Measurements from ENCODE around the gene TNS3.
A peak's percentile ranks its signal among the peaks of the same experiment; 100 is the strongest.

The TNS3 gene

DNA sequence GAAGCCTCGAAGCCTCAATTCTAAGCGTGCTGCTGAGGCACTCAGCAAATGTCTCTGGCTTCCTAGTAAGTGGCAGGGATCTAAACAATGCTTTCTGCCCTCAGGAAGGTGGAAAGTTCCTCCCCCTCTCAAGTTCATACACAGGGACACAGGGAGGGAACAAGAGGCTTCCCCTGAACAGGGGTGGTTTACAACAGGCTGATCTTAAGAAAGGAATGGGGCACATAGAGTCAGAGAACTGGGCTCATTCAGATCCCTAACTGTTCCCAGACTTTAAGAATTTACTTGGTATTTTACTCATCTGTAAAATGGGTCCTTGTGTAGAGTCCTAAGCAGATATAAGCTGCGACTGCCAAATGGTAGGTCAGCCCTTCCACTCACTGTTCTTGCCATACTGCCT is 2.5 kb downstream of the TNS3 start:
- DNase-seq: no peak
- no peak for ATAC-seq
- H3K4me1 Mint-ChIP-seq: peaks cover 13% of the 10 kb centered on the region
- H3K4me3 Mint-ChIP-seq: no peak overlapping the region
- peaks cover 57% of the 10 kb centered on the region for H3K27me3 Mint-ChIP-seq
- peaks cover 0 to under 1% of the 10 kb centered on the region in 2 donors for H3K9me3 Mint-ChIP-seq
- peak overlapping the region in 1 of 2 donors; percentile 74 for H3K27ac Mint-ChIP-seq

DNA sequence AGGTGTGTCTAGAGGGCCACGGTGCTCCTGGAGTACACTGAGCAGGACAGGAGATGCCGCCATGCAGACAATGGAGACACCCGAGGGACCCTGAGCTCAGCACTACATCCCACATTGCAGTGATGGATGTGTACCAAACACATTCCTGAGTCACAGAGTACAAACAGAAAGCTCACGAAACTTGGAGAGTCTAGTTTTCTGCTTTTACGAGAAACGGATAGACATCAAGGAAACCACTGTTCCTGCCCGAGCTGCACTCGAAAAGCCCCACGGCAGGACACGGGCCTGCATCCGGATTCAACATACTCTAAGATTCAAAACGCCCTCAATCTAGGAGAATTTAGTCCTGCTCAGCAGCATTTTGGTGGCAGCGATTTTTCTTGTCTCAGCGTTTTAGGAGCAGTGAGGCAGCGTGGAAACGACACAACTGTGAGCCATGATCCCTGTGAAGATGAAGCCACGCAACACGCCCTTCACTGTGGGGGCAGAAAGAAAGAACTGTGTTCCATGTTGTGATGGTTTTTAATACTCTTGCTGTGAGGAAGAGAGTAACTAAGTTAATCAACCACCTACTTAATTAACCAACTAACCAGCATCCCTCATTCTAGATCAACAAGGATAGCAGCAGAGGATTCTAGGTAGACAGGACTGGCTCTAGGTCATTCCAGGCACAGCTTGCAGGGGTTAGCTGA is 3.2 kb downstream of the TNS3 start:
- Mint-ChIP-seq H3K9me3 (peaks cover 0 to 6% of the 10 kb centered on the region in 2 donors), H3K27ac (peak overlapping the region in 1 of 2 donors; percentile 42), H3K4me3 (peak overlapping the region in 1 of 2 donors; percentile 45), H3K27me3 (peaks cover 58% of the 10 kb centered on the region), H3K4me1 (peaks cover 16% of the 10 kb centered on the region)
- DNase-seq: peak in 1 of 2 donors; percentile 16
- peak; percentile 62 for ATAC-seq

DNA sequence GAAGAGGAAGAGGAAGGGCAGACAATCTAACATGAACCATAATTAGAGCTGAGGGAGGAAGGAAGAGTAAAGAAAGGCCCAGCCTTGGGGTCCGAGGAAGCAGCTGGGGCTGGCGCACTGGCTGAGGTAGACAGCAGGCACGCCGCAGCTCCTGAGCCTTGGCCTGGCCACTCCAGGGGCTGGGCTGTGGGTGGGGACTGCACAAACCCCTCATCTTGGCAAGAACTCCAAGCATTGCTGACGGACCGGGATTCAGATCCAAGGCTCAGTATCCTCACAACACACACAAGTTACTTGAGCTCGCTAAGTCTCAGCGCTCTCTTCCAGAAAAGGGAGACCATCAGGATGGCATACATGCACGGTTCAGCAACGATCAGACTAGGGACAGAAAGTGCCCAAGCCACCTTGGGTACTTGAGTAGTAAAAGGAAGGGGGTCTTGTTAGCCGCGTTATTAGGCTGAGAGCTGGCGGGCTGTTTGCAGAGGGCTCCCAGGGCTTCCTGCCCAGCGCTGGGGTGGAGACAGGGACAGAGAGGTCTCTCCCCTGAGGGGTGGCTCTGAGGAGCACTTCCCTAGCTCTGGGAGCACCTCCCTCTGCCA is 4.5 kb downstream of the TNS3 start:
- ATAC-seq (no peak), DNase-seq (no peak)
- peaks cover 16% of the 10 kb centered on the region for H3K4me1 Mint-ChIP-seq
- no peak overlapping the region for H3K4me3 Mint-ChIP-seq
- peaks cover 0 to 6% of the 10 kb centered on the region in 2 donors for H3K9me3 Mint-ChIP-seq
- H3K27ac Mint-ChIP-seq: peak overlapping the region in 1 of 2 donors; percentile 30
- peaks cover 54% of the 10 kb centered on the region for H3K27me3 Mint-ChIP-seq

DNA sequence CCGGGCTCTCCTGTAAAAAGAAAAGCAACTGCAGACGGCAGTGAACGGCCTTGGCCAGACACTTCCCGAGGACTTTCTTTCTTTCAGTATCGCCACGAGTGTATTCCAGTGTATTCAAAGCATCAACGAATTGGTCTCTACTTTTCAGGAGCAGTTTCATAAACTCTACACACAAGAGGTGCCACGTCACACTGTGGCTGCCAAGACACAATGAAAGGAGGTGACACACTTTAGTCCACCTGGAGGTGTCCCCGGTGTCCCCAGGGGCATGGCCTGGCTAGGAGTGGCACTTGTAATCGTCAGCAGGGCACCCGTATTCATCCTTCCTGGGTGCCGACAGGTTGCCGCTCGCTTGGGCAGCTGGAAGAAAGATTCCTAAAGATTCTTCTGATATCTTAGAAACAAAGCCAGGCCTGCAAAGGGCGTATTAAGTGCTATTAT is 5.0 kb downstream of the TNS3 start:
- Mint-ChIP-seq H3K27me3 (peaks cover 52% of the 10 kb centered on the region), H3K9me3 (peaks cover 0 to 6% of the 10 kb centered on the region in 2 donors), H3K4me3 (no peak overlapping the region), H3K27ac (no peak overlapping the region), H3K4me1 (peaks cover 16% of the 10 kb centered on the region)
- ATAC-seq: no peak
- DNase-seq: no peak

- no peak overlapping the region for H3K4me3 Mint-ChIP-seq
- H3K4me1 Mint-ChIP-seq: peaks cover 20% of the 10 kb centered on the region
- ATAC-seq: no peak
- peak overlapping the region in 1 of 2 donors; percentile 71 for H3K27ac Mint-ChIP-seq
- peaks cover 52% of the 10 kb centered on the region for H3K27me3 Mint-ChIP-seq
- H3K9me3 Mint-ChIP-seq: peaks cover 0 to 6% of the 10 kb centered on the region in 2 donors
- no peak for DNase-seq
Measured at GRCh38 chr7:47576031-47576865, 5.7 kb downstream of the TNS3 start.

DNA sequence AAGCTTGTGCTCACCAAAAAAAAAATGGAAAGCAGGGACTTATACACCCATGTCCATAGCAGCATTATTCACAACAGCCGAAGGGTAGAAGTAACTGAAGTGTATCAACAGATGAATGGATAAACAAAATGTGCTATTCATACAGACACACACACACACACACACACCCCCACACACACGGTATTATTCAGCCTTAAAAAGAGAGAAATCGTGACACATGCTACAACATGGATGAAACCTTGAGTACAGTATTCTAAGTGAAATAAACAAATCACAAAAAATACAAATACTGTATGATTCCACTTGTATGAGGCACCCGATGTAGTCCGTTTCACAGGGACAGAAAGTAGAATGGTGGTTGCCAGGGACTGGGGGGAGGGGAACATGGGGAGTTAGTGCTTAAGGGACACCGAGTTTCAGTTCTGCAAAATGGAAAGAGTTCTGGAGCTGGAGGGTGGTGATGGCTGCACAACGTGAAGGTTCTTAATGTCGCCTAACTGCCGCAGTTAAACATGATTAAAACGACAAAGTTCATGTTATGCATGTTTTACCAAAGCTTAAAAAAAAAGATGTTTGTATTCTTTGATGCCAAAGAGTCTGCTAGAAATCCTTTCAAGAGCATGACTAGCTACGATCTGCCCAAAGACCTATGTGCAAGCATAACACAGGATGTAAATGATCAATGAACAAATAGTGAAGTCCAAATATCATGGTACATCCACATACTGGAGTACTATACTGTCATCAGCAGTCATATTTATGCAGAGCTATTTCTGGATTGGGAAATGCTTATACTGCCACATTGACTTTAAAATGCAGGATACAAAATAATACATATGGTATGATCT is 7.2 kb downstream of the TNS3 start:
- H3K4me1 Mint-ChIP-seq: peaks cover 26% of the 10 kb centered on the region
- peaks cover 45% of the 10 kb centered on the region for H3K27me3 Mint-ChIP-seq
- H3K9me3 Mint-ChIP-seq: peaks cover 0 to 6% of the 10 kb centered on the region in 2 donors
- no peak overlapping the region for H3K4me3 Mint-ChIP-seq
- H3K27ac Mint-ChIP-seq: no peak overlapping the region
- ATAC-seq (no peak), DNase-seq (no peak)

DNA sequence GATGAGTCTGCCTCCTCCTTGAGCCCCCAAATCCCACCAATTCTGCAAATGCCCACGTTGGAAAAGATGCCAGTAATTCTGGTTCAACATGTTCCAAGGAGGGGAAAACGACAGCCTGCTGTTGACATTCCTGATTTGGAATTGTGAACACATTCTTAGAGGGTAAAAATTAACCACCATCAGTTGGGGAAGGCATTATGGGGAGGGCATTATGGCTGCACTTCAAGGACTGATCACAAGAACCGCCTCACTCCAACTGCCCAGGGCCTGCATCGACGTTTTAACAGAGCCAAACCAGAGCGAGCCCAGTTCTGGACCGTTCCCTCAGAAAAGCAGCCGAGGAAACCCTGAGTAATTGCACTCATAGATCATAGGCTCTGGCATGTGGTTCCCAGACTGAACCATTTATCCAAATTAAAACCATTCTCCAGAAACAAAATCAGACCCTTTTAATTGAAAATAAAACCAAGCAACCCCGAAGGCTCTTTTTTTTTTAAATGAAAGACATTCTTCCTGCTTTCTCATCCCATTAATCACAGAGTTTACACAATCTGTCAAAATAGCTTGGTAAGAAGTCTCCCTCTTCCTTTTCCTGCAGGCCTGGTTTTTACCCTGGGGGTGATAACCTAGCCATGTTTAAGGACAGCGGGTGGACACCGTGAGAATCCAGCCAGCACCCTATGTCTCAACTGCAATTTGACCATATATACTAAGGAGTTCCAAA is 8.0 kb downstream of the TNS3 start:
- peaks cover 0 to 6% of the 10 kb centered on the region in 2 donors for H3K9me3 Mint-ChIP-seq
- peaks cover 40% of the 10 kb centered on the region for H3K27me3 Mint-ChIP-seq
- DNase-seq: no peak
- H3K4me3 Mint-ChIP-seq: no peak overlapping the region
- ATAC-seq: no peak
- H3K27ac Mint-ChIP-seq: no peak overlapping the region
- H3K4me1 Mint-ChIP-seq: peaks cover 23% of the 10 kb centered on the region

DNA sequence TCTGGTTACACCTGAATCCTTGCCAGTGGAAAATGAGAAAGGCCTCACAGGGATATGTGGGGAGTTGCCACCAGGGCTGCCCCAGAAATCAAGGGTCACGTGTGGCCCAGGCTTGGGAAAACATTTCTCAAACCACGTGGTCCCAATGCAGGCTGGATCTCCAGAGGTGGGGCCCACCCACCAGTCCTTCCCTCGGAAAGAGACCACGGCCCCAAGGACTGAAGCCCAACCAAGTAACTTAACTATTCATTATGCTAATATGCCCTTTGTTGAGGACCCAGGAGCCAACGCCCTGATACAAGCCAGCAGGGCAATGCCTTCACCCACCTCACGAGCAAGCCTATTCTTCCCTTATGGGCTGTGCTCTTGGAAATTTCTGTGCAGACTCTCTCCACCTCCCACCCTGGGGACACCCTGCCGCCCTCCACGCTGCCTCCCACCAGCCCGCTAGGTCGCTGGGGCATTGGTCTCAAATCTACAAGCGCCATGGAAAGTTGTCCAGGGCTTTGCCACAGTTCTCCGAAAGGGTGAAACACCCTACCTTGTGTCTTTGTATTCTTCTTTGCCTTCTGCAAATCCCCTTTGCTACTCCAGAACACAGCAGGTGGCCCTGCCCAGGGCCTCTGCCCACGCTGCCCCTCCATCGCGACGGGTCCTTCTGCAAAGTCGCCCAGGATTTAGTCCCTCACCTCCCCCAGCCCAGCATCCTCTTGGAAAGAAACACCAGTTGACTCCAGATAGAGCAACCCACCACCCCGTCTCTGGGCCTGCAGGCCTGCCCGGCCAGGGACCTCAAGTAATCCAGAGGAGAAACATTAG is 8.8 kb downstream of the TNS3 start:
- Mint-ChIP-seq H3K4me3 (no peak overlapping the region), H3K4me1 (peaks cover 17% of the 10 kb centered on the region), H3K27me3 (peaks cover 47% of the 10 kb centered on the region), H3K9me3 (peaks cover 0 to 6% of the 10 kb centered on the region in 2 donors), H3K27ac (no peak overlapping the region)
- DNase-seq: no peak
- ATAC-seq: no peak

DNA sequence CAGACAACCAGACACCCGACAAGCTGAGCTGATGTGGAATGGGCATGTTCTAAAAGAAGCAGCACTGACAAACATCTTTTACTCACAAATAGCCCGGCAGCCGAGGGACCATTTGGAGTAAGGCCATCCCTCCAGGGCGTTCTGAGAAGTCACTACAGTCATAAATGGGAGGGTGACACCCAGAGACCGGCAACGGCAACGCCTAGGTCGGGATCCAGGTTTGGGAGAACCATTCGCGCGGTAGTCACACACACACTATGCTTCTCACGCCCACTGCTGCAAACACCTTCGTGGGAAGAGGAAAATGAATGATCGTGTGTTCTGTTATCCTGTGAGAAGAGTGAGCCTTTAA is 9.8 kb downstream of the TNS3 start:
- no peak for DNase-seq
- peaks cover 0 to 6% of the 10 kb centered on the region in 2 donors for H3K9me3 Mint-ChIP-seq
- H3K4me3 Mint-ChIP-seq: no peak overlapping the region
- no peak for ATAC-seq
- H3K4me1 Mint-ChIP-seq: peaks cover 17% of the 10 kb centered on the region
- peaks cover 50% of the 10 kb centered on the region for H3K27me3 Mint-ChIP-seq
- H3K27ac Mint-ChIP-seq: no peak overlapping the region

- DNase-seq (no peak), ATAC-seq (no peak)
- Mint-ChIP-seq H3K27me3 (peaks cover 50% of the 10 kb centered on the region), H3K9me3 (peaks cover 0 to 6% of the 10 kb centered on the region in 2 donors), H3K4me1 (peaks cover 17% of the 10 kb centered on the region), H3K4me3 (no peak overlapping the region), H3K27ac (no peak overlapping the region)
Measured at GRCh38 chr7:47571331-47572093, 10.4 kb downstream of the TNS3 start.

- H3K27ac Mint-ChIP-seq: no peak overlapping the region
- DNase-seq (no peak), ATAC-seq (no peak)
- peaks cover 50% of the 10 kb centered on the region for H3K27me3 Mint-ChIP-seq
- peaks cover 0 to 6% of the 10 kb centered on the region in 2 donors for H3K9me3 Mint-ChIP-seq
- no peak overlapping the region for H3K4me3 Mint-ChIP-seq
- peaks cover 17% of the 10 kb centered on the region for H3K4me1 Mint-ChIP-seq
Measured at GRCh38 chr7:47570649-47571050, 11.3 kb downstream of the TNS3 start.

GRCh38 chr7:47568547-47568946 is 13.4 kb downstream of the TNS3 start:
- H3K4me3 Mint-ChIP-seq: no peak overlapping the region
- H3K27ac Mint-ChIP-seq: no peak overlapping the region
- peaks cover 34% of the 10 kb centered on the region for H3K27me3 Mint-ChIP-seq
- no peak for DNase-seq
- no peaks in the 10 kb centered on the region for H3K9me3 Mint-ChIP-seq
- no peak for ATAC-seq
- H3K4me1 Mint-ChIP-seq: peaks cover 10% of the 10 kb centered on the region

GRCh38 chr7:47568056-47568455 is 13.9 kb downstream of the TNS3 start:
- Mint-ChIP-seq H3K4me1 (peaks cover 10% of the 10 kb centered on the region), H3K4me3 (no peak overlapping the region), H3K9me3 (no peaks in the 10 kb centered on the region), H3K27me3 (peaks cover 29% of the 10 kb centered on the region), H3K27ac (no peak overlapping the region)
- no peak for DNase-seq
- ATAC-seq: no peak

All from stimulated activated naive CD8-positive, alpha-beta T cell treated with anti-CD3 and anti-CD28 coated beads, Interleukin-15, amount 100 ng/mL, for 72 hours (primary cell).